HCT116 (cell line): ENCODE results near the gene TIMM17B. TPM values are rescaled to one million over a fixed set of nuclear protein-coding genes. Genes with fewer than 3 reads are reported as not detected.

ENCODE experiments used
- ATAC-seq: fragments of 200-7000 bp; cut with Tn5 transposase; 2 replicates; pipeline ENCODE4 v1.9.1; 2020; ENCODE audit warnings: mild to moderate bottlenecking, moderate library complexity
- BruUV-seq: library from RNA; stranded (reverse); fragments of 400-500 nt; replicated peaks from 2 replicates; lab custom pipeline; 2021; lab: Mats Ljungman, UMichigan
- CTCF ChIA-PET: fragments of 300-600 bp; sonication (Branson Sonifier 250); formaldehyde crosslinking; loops from one replicate; lab custom pipeline; 2021; ENCODE audit warnings: antibody characterized with exemption; lab: Charles Lee
- POLR2A ChIA-PET: fragments of 300-600, 350-600 bp; sonication (Branson Sonifier 250); formaldehyde crosslinking; loops from one replicate; lab custom pipeline; 2021; ENCODE audit warnings: antibody characterized with exemption; lab: Charles Lee
- RAD21 ChIA-PET, 2 experiments: fragments of 300-600 bp; sonication (Branson Sonifier 250); formaldehyde crosslinking; loops; one replicate each; lab custom pipeline; 2023; ENCODE audit warnings: low total read pairs in 2 of 2; ENCODE audit not compliant: uncharacterized antibody in 2 of 2, unreplicated experiment in 2 of 2, low non-redundant PET in 1 of 2; lab: Charles Lee
- DNase-seq: peaks from one replicate; pipeline ENCODE4 v3.0.0-alpha.2; 2010; ENCODE audit warnings: low read depth, low spot score
- H2AFZ ChIP-seq: fragments of 200-600 bp; shearing (Covaris generic), sonication (generic); 2 replicates; pipeline ENCODE4 v1.6.1; 2017; ENCODE audit warnings: low read depth, mixed run types, mixed read lengths, antibody characterized with exemption, low read length; ENCODE audit not compliant: poor library complexity, severe bottlenecking
- H3K27ac ChIP-seq: 2 replicates; pipeline ENCODE4 v1.5.1; 2012; ENCODE audit warnings: low read depth, low read length
- H3K27me3 ChIP-seq: fragments of 200-600 bp; sonication (generic); 2 replicates; pipeline ENCODE4 v1.6.1; 2016; ENCODE audit warnings: mixed run types, low read length, mixed read lengths; ENCODE audit not compliant: insufficient read depth
- H3K36me3 ChIP-seq, 2 experiments: fragments of 200-500 bp in 1 of 2; fragments of 200-600 bp in 1 of 2; sonication (Bioruptor generic) in 1 of 2; sonication (generic) in 1 of 2; 2 replicates each; pipeline versions ENCODE4 v1.5.1 to v1.6.1; 2014 to 2016; ENCODE audit warnings: low read length in 2 of 2, inconsistent platforms in 1 of 2, mixed read lengths in 1 of 2, mixed run types in 1 of 2; ENCODE audit not compliant: insufficient read depth in 2 of 2, control insufficient read depth in 1 of 2
- H3K4me1 ChIP-seq, 2 experiments: fragments of 200-600 bp in 1 of 2; sonication (generic) in 1 of 2; 2 replicates each; pipeline versions ENCODE4 v1.5.1 to v1.6.1; 2012 to 2017; ENCODE audit warnings: low read length in 2 of 2, inconsistent platforms in 1 of 2, mild to moderate bottlenecking in 1 of 2, mixed read lengths in 1 of 2, mixed run types in 1 of 2, moderate library complexity in 1 of 2; ENCODE audit not compliant: insufficient read depth in 2 of 2, control insufficient read depth in 1 of 2
- H3K4me2 ChIP-seq: fragments of 200-600 bp; sonication (generic); 2 replicates; pipeline ENCODE4 v1.6.1; 2017; ENCODE audit warnings: mixed run types, low read length, mixed read lengths
- H3K4me3 ChIP-seq, 2 experiments: fragments of 200-600 bp in 1 of 2; sonication (generic) in 1 of 2; replicated peaks in 1 of 2; 2 replicates each; pipeline ENCODE4 v1.5.1; 2011 to 2016; ENCODE audit warnings: low read length in 2 of 2, control low read depth in 1 of 2, low read depth in 1 of 2, mild to moderate bottlenecking in 1 of 2, mixed read lengths in 1 of 2, mixed run types in 1 of 2
- H3K79me2 ChIP-seq: fragments of 200-600 bp; sonication (generic); 2 replicates; pipeline ENCODE4 v1.6.1; 2017; ENCODE audit warnings: mild to moderate bottlenecking, mixed run types, low read length, moderate library complexity, mixed read lengths; ENCODE audit not compliant: insufficient read depth
- H3K9ac ChIP-seq: fragments of 200-600 bp; sonication (generic); 2 replicates; pipeline ENCODE4 v1.6.1; 2016; ENCODE audit warnings: low read length, mixed read lengths
- H3K9me2 ChIP-seq: fragments of 200-600 bp; sonication (generic), shearing (Covaris generic); 2 replicates; pipeline ENCODE4 v1.6.1; 2017; ENCODE audit warnings: mixed run types, mild to moderate bottlenecking, moderate library complexity; ENCODE audit not compliant: insufficient read depth
- H3K9me3 ChIP-seq, 2 experiments: fragments of 200-500 bp in 1 of 2; fragments of 200-600 bp in 1 of 2; sonication (Bioruptor generic) in 1 of 2; sonication (generic) in 1 of 2; 2 replicates each; pipeline ENCODE4 v1.6.1; 2014 to 2017; ENCODE audit warnings: low read length in 2 of 2, mixed read lengths in 2 of 2, inconsistent platforms in 1 of 2, low read depth in 1 of 2, mild to moderate bottlenecking in 1 of 2, mixed run types in 1 of 2, moderate library complexity in 1 of 2; ENCODE audit not compliant: control insufficient read depth in 1 of 2, insufficient read depth in 1 of 2
- H4K20me1 ChIP-seq: fragments of 200-600 bp; sonication (generic), shearing (Covaris generic); 2 replicates; pipeline ENCODE4 v1.6.1; 2017; ENCODE audit warnings: mixed run types, mild to moderate bottlenecking, moderate library complexity; ENCODE audit not compliant: insufficient read depth
- ATF3 ChIP-seq: IDR thresholded peaks from 2 replicates; pipeline ENCODE4 v1.6.1; 2012
- CTCF ChIP-seq, 3 experiments: fragments of 200-600 bp in 1 of 3; sonication (generic) in 1 of 3; IDR thresholded peaks in 2 of 3; conservative IDR thresholded peaks in 1 of 3; 2 replicates each; pipeline ENCODE4 v1.5.1; 2012 to 2017; ENCODE audit warnings: low read depth in 2 of 3, low read length in 2 of 3, antibody characterized with exemption in 1 of 3, borderline replicate concordance in 1 of 3, control low read depth in 1 of 3, mild to moderate bottlenecking in 1 of 3, mixed read lengths in 1 of 3, mixed run types in 1 of 3, moderate library complexity in 1 of 3; ENCODE audit not compliant: insufficient read depth in 1 of 3
- EGR1 ChIP-seq: IDR thresholded peaks from 2 replicates; pipeline ENCODE4 v1.6.1; 2012; ENCODE audit warnings: low read depth
- REST ChIP-seq: IDR thresholded peaks from 2 replicates; pipeline ENCODE4 v1.6.1; 2012; ENCODE audit warnings: low read depth
- SIN3A ChIP-seq: IDR thresholded peaks from 2 replicates; pipeline ENCODE4 v1.6.1; 2012; ENCODE audit warnings: low read depth
- SP1 ChIP-seq: IDR thresholded peaks from 2 replicates; pipeline ENCODE4 v1.6.1; 2012; ENCODE audit warnings: low read depth
- ZFX ChIP-seq: fragments of 450-650 bp; IDR thresholded peaks from 2 replicates; pipeline ENCODE4 v1.6.1; 2017
- intact Hi-C: fragments of 100-400 bp; cut with micrococcal nuclease; formaldehyde crosslinking; loops from 2 replicates; pipeline ENCODE4 v1.10.0; 2022
- total RNA-seq: library from RNA; stranded (reverse); gene quantifications from one replicate; pipeline ENCODE4 v1.2.1, GENCODE V29; 2021; ENCODE audit not compliant: unreplicated experiment

Gene TIMM17B
- total RNA-seq, 1 experiment from 2014 or later: 41.7 TPM

GRCh38 chrX:48940404-48940955 is 42.9 kb upstream of the TIMM17B start:
- Histone ChIP-seq H3K4me2 (no peak overlapping the region), H4K20me1 (no peaks in the 10 kb centered on the region), H3K9me2 (no peaks in the 10 kb centered on the region), H3K4me3 (no peak overlapping the region), H3K36me3 (peaks cover 0 to 8% of the 10 kb centered on the region in 2 experiments; a peak in 2 of 4 replicates), H3K4me1 (no peaks in the 10 kb centered on the region), H3K27ac (no peak overlapping the region), H3K9me3 (no peaks in the 10 kb centered on the region), H3K27me3 (no peaks in the 10 kb centered on the region), H2AFZ (no peak overlapping the region), H3K79me2 (peaks cover 49% of the 10 kb centered on the region), H3K9ac (no peak overlapping the region)
- no TSS peak for BruUV-seq
- DNase-seq: no peak
- no peak for ATAC-seq
- POLR2A ChIA-PET: no interaction called here
- intact Hi-C loops: no loop called here
- CTCF ChIA-PET: no interaction called here
- RAD21 ChIA-PET: no interaction called here
- TF ChIP-seq REST (no peak), ATF3 (no peak), SP1 (no peak), SIN3A (no peak), EGR1 (no peak), CTCF (IDR thresholded peaks at IDR 0.05 in 2 of 3, conservative IDR thresholded peaks at IDR 0.05 in 1 of 3; ENCODE audit: borderline replicate concordance in 1 of 3, insufficient read depth in 1 of 3, low read depth in 2 of 3, low read length in 2 of 3) (no peak), ZFX (no peak)
